ENCODE data around the gene MRPL12. TPM values are rescaled to one million over a fixed set of nuclear protein-coding genes. Genes with fewer than 3 reads are reported as not detected.
"Not testable (repeated sequence)": the region's sequence is repeated elsewhere in the genome, so short reads cannot be mapped to it uniquely, and the experiment has no call there.

MRPL12 gene
- total and polyA plus RNA-seq, 4 donors = 9.1 to 121 (median 59.3) TPM

DNA sequence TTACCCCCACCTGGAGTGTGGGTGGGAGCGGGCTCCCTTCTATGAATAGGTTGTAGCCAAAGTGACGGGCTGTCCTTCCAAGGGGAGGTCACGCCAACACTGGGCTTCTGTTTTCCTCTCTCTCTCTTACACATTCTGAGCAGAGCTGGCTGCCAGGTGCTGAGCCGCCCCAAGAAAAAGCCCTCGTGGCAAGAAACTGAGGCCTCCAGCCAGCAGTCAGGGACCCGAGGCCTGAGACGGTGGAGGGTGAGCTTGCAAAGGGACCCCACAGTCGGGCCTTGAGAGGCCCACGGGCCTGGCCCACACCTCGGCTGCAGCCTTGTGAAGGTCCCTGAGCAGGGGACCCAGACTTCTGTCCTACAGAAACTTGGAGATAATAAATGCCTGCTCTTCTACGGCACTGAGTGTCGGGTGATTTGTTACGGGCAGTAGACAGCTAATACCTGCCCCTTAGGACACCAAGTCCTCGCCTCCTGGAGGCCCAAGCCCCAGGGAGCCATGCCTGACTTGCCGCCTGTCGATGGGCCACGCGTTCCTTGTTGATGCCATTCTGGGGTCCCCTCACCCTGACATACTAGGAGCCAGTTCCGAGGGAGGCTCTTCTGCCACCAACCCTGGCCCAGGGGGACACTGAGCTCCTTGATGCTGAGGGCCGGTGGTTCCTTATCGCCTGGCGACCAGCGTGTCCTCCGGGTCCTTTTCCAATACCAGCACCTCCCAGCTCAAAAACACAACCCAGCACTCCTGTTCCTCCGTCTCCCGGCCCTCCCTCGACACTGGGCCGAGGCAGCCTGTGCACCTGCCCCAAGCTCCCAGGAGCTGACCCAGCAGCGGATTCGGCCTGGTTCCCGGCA is 35.0 kb downstream of the MRPL12 start (continued):
- TF ChIP-seq, protein P1, sequence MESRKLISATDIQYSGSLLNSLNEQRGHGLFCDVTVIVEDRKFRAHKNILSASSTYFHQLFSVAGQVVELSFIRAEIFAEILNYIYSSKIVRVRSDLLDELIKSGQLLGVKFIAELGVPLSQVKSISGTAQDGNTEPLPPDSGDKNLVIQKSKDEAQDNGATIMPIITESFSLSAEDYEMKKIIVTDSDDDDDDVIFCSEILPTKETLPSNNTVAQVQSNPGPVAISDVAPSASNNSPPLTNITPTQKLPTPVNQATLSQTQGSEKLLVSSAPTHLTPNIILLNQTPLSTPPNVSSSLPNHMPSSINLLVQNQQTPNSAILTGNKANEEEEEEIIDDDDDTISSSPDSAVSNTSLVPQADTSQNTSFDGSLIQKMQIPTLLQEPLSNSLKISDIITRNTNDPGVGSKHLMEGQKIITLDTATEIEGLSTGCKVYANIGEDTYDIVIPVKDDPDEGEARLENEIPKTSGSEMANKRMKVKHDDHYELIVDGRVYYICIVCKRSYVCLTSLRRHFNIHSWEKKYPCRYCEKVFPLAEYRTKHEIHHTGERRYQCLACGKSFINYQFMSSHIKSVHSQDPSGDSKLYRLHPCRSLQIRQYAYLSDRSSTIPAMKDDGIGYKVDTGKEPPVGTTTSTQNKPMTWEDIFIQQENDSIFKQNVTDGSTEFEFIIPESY (IDR thresholded peaks at IDR 0.05) = no peak
- TF ChIP-seq GABPA (IDR thresholded peaks at IDR 0.05 in 1 of 2, conservative IDR thresholded peaks at IDR 0.05 in 1 of 2) (no peak), HNF4A (conservative IDR thresholded peaks at IDR 0.05) (no peak)
- TF ChIP-seq, protein P2, sequence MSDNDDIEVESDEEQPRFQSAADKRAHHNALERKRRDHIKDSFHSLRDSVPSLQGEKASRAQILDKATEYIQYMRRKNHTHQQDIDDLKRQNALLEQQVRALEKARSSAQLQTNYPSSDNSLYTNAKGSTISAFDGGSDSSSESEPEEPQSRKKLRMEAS (IDR thresholded peaks at IDR 0.05) = no peak

DNA sequence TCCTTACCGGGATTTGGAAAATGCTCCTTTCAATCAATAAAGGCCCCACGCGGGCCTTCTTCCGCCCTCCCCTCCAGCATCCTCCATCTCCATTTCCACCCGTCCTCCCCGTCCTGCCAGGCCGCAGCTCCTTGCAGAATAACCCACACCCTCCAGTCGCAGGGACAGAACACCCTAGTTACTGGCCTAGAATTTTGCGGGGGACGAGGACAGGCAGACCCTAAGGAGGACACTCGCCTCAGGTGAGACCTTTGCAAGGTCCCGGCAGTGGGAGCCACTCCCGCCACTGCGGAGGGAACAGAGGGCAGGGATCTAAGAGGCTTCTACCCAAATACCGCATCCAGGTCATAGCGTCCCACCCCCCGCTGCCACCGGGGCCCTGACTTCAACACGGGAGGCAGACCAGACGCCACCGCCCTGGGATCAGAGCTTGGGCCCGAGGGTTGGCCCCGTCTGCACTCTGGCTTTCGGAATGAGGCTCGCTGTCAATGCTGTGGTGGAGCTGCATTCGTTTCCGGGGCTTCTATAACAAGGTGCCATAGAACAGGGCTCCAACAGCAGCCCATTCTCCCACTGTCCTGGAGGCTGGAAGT is 35.7 kb downstream of the MRPL12 start:
- H3K36me3 ChIP-seq (ENCODE audit: control insufficient read depth in 4 of 4, insufficient read depth in 3 of 4, low read depth in 1 of 4, low read length in 3 of 4) = no peaks in the 10 kb centered on the region
- no peak for DNase-seq (ENCODE audit: low spot score)
- no peak overlapping the region for H3K27ac ChIP-seq (ENCODE audit: low read depth in 1 of 2, low read length in 2 of 2)
- H3K27me3 ChIP-seq (ENCODE audit: control insufficient read depth in 4 of 4, insufficient read depth in 4 of 4, low read length in 3 of 4) = no peaks in the 10 kb centered on the region
- no peaks in the 10 kb centered on the region for H3K9me3 ChIP-seq (ENCODE audit: control insufficient read depth in 4 of 4, low read length in 3 of 4)
- H3K4me3 ChIP-seq (ENCODE audit: low read depth in 1 of 3, low read length in 3 of 3) = no peak overlapping the region
- 94% methylated on average over 27 of the region's 27 CpGs for WGBS
- H3K4me1 ChIP-seq (ENCODE audit: control insufficient read depth in 4 of 4, insufficient read depth in 4 of 4, low read length in 3 of 4) = peaks cover 9 to 27% (median 24%) of the 10 kb centered on the region in 4 donors
- no peak overlapping the region for H3K9ac ChIP-seq (ENCODE audit: low read depth in 1 of 2, low read length in 2 of 2)
- TF ChIP-seq, protein P3, sequence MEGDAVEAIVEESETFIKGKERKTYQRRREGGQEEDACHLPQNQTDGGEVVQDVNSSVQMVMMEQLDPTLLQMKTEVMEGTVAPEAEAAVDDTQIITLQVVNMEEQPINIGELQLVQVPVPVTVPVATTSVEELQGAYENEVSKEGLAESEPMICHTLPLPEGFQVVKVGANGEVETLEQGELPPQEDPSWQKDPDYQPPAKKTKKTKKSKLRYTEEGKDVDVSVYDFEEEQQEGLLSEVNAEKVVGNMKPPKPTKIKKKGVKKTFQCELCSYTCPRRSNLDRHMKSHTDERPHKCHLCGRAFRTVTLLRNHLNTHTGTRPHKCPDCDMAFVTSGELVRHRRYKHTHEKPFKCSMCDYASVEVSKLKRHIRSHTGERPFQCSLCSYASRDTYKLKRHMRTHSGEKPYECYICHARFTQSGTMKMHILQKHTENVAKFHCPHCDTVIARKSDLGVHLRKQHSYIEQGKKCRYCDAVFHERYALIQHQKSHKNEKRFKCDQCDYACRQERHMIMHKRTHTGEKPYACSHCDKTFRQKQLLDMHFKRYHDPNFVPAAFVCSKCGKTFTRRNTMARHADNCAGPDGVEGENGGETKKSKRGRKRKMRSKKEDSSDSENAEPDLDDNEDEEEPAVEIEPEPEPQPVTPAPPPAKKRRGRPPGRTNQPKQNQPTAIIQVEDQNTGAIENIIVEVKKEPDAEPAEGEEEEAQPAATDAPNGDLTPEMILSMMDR (IDR thresholded peaks at IDR 0.05; ENCODE audit: low read depth, low read length, missing input control) = no peak
- TF ChIP-seq FOXA1 (IDR thresholded peaks at IDR 0.05) = no peak
- TF ChIP-seq, protein P4, sequence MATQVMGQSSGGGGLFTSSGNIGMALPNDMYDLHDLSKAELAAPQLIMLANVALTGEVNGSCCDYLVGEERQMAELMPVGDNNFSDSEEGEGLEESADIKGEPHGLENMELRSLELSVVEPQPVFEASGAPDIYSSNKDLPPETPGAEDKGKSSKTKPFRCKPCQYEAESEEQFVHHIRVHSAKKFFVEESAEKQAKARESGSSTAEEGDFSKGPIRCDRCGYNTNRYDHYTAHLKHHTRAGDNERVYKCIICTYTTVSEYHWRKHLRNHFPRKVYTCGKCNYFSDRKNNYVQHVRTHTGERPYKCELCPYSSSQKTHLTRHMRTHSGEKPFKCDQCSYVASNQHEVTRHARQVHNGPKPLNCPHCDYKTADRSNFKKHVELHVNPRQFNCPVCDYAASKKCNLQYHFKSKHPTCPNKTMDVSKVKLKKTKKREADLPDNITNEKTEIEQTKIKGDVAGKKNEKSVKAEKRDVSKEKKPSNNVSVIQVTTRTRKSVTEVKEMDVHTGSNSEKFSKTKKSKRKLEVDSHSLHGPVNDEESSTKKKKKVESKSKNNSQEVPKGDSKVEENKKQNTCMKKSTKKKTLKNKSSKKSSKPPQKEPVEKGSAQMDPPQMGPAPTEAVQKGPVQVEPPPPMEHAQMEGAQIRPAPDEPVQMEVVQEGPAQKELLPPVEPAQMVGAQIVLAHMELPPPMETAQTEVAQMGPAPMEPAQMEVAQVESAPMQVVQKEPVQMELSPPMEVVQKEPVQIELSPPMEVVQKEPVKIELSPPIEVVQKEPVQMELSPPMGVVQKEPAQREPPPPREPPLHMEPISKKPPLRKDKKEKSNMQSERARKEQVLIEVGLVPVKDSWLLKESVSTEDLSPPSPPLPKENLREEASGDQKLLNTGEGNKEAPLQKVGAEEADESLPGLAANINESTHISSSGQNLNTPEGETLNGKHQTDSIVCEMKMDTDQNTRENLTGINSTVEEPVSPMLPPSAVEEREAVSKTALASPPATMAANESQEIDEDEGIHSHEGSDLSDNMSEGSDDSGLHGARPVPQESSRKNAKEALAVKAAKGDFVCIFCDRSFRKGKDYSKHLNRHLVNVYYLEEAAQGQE (IDR thresholded peaks at IDR 0.05) = no peak
- TF ChIP-seq JUND (IDR thresholded peaks at IDR 0.05) = no peak
- no peak for TF ChIP-seq SP1 (IDR thresholded peaks at IDR 0.05)
- no peak for TF ChIP-seq EGR1 (IDR thresholded peaks at IDR 0.05; ENCODE audit: low read depth in 2 of 2)
- TF ChIP-seq GABPA (IDR thresholded peaks at IDR 0.05 in 1 of 2, conservative IDR thresholded peaks at IDR 0.05 in 1 of 2) = no peak
- TF ChIP-seq RAD21 (IDR thresholded peaks at IDR 0.05) = no peak
- no peak for TF ChIP-seq RXRA (IDR thresholded peaks at IDR 0.05)

DNA sequence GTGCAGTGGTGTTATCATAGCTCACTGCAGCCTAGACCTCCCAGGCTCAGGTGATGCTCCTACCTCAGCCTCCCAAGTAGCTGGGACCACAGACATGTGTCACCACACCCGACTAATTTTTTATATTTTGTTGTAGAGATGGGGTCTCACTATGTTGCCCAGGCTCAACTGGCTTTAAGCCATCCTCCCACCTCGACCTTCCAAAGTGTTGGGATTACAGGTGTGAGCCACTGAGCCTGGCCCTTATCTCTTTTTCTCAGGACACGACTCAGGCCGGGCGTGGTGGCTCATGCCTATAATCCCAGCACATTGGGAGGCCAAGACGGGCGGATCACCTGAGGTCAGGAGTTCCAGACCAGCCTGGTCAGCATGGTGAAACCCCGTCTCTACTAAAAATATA is 36.4 kb downstream of the MRPL12 start:
- not testable (repeated sequence) for DNase-seq (ENCODE audit: low spot score); H3K4me3 ChIP-seq (ENCODE audit: low read depth in 1 of 3, low read length in 3 of 3); H3K9me3 ChIP-seq (ENCODE audit: control insufficient read depth in 4 of 4, low read length in 3 of 4); H3K27ac ChIP-seq (ENCODE audit: low read depth in 1 of 2, low read length in 2 of 2); H3K27me3 ChIP-seq (ENCODE audit: control insufficient read depth in 4 of 4, insufficient read depth in 4 of 4, low read length in 3 of 4); H3K36me3 ChIP-seq (ENCODE audit: control insufficient read depth in 4 of 4, insufficient read depth in 3 of 4, low read depth in 1 of 4, low read length in 3 of 4); H3K9ac ChIP-seq (ENCODE audit: low read depth in 1 of 2, low read length in 2 of 2)
- 91% methylated on average over 8 of the region's 8 CpGs for WGBS
- peaks cover 4 to 20% (median 17%) of the 10 kb centered on the region in 4 donors for H3K4me1 ChIP-seq (ENCODE audit: control insufficient read depth in 4 of 4, insufficient read depth in 4 of 4, low read length in 3 of 4)

All from liver (tissue), 9 donors.